ENCODE measurements around the gene LRMDA. TPM values are rescaled to one million over a fixed set of nuclear protein-coding genes. Genes with fewer than 3 reads are reported as not detected.

The LRMDA gene
- total RNA-seq, 4 donors from 2014 or later: 1.5 to 15.7 (median 4.6) TPM

DNA sequence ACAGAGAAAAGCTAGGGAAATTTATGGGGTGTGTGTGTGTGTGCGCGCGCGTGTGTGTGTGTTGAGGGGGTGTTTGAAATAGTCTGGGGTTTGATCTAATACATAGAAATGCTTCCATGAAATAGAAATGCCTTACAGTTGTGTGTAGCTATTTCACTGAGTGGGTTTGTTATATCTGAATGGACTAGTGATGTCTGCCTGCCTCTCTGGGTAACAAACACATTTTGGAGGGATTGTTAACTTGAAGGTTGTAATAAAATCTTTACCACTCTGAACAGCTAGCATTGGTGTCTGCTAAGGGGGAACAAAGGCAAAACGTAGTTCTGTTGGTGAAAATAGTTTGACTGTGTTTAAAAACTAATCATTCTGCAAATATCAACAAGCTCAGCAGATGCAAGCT is 509.3 kb downstream of the LRMDA start:
- Histone ChIP-seq H3K36me3 (no peaks in the 10 kb centered on the region), H3K27ac (no peak overlapping the region), H3K4me1 (no peaks in the 10 kb centered on the region), H3K27me3 (no peaks in the 10 kb centered on the region), H3K4me3 (no peak overlapping the region), H3K9me3 (no peaks in the 10 kb centered on the region)
- no peak for TF ChIP-seq POLR2A (IDR thresholded peaks at IDR 0.05)
- TF ChIP-seq, protein P1, sequence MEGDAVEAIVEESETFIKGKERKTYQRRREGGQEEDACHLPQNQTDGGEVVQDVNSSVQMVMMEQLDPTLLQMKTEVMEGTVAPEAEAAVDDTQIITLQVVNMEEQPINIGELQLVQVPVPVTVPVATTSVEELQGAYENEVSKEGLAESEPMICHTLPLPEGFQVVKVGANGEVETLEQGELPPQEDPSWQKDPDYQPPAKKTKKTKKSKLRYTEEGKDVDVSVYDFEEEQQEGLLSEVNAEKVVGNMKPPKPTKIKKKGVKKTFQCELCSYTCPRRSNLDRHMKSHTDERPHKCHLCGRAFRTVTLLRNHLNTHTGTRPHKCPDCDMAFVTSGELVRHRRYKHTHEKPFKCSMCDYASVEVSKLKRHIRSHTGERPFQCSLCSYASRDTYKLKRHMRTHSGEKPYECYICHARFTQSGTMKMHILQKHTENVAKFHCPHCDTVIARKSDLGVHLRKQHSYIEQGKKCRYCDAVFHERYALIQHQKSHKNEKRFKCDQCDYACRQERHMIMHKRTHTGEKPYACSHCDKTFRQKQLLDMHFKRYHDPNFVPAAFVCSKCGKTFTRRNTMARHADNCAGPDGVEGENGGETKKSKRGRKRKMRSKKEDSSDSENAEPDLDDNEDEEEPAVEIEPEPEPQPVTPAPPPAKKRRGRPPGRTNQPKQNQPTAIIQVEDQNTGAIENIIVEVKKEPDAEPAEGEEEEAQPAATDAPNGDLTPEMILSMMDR (IDR thresholded peaks at IDR 0.05): no peak
- DNase-seq: no peak
- intact Hi-C loops (cut with DNase I; ENCODE audit: low total_unique reads): no loop called here

DNA sequence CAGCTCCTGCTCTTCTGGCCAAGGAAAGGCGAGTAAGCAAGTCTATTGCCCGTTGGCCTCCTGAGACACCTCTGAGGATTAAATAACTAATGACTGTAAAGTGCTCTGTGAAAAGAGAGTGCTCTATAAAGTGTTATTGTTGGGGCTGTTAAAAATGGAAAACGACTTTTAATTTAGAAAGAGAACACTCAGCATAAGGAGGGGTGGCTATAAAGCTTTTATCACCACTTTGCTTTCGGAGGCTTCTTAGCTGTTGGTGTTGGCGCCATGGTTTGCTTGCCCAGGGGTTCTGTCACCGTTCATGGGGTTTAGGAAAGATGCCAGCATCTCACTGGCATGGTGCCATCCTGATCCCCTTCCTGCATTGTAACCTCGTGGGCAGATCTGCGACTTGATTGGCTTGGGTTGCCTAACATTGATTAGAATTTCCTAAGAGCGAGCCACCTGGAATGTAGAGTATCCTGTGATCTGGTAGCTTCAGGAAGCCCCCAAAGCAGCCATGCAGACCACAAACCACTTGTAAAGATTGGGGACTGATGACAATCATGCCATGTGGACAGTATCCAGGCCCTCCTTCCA is 509.9 kb downstream of the LRMDA start:
- Histone ChIP-seq H3K27me3 (no peaks in the 10 kb centered on the region), H3K27ac (no peak overlapping the region), H3K4me3 (no peak overlapping the region), H3K9me3 (no peaks in the 10 kb centered on the region), H3K36me3 (no peaks in the 10 kb centered on the region), H3K4me1 (no peaks in the 10 kb centered on the region)
- no peak for DNase-seq
- intact Hi-C loops (cut with DNase I; ENCODE audit: low total_unique reads): no loop called here
- TF ChIP-seq POLR2A (IDR thresholded peaks at IDR 0.05): no peak
- TF ChIP-seq, protein P1 (IDR thresholded peaks at IDR 0.05): no peak

GRCh38 chr10:75944061-75944460 is 512.6 kb downstream of the LRMDA start:
- no peak for TF ChIP-seq POLR2A (IDR thresholded peaks at IDR 0.05)
- TF ChIP-seq, protein P1 (IDR thresholded peaks at IDR 0.05): no peak
- no peaks in the 10 kb centered on the region for H3K36me3 ChIP-seq
- no peak overlapping the region for H3K4me3 ChIP-seq
- intact Hi-C loops (cut with DNase I; ENCODE audit: low total_unique reads): no loop called here
- no peaks in the 10 kb centered on the region for H3K4me1 ChIP-seq
- no peak overlapping the region for H3K27ac ChIP-seq
- H3K9me3 ChIP-seq: no peaks in the 10 kb centered on the region
- DNase-seq: no peak
- no peaks in the 10 kb centered on the region for H3K27me3 ChIP-seq

DNA sequence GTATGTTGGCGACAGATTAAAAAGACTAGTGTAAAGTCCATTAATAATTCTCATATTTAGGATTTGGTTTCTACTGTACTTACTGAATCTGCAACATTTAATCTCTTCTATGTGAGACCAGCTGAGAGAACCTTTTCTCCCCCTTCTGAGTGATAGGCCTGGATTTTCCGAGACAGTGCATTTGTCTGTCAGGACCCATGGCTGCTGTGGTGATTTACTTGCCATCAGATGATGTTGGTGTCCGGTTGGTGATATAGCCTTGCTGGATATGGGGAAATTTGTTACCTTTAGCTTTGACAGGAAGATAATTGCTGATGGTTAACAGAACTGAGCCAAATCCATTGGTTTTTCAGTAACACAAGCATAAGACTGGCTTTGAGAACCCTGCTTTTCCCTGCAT is 517.2 kb downstream of the LRMDA start:
- no peaks in the 10 kb centered on the region for H3K36me3 ChIP-seq
- no peaks in the 10 kb centered on the region for H3K27me3 ChIP-seq
- intact Hi-C loops (cut with DNase I; ENCODE audit: low total_unique reads): no loop called here
- H3K4me3 ChIP-seq: no peak overlapping the region
- H3K4me1 ChIP-seq: no peaks in the 10 kb centered on the region
- DNase-seq: no peak
- no peaks in the 10 kb centered on the region for H3K9me3 ChIP-seq
- H3K27ac ChIP-seq: no peak overlapping the region
- TF ChIP-seq, protein P1 (IDR thresholded peaks at IDR 0.05): no peak
- TF ChIP-seq POLR2A (IDR thresholded peaks at IDR 0.05): no peak

DNA sequence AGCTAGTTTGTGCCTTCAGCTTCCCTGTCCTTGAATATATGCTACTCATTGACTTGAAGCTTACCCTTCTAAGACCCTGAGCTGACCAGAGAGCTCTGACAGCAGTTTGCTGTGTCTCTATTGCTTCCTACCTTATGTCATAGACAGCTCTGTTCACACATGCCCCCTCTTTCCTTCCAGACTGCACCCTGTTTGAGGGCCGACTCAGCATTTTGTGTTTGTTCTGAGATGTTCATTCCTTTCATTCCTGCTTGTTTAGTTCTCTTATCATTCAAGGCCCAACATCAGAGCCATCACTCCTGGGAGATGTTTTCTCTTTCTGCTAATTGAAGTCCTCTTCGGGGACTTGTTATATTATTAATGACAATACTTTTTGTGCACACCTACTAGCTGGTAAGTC is 518.9 kb downstream of the LRMDA start:
- TF ChIP-seq, protein P1 (IDR thresholded peaks at IDR 0.05): no peak
- no peak for TF ChIP-seq POLR2A (IDR thresholded peaks at IDR 0.05)
- DNase-seq: no peak

More for the DNA sequence above, 518.9 kb downstream of the LRMDA start:
- intact Hi-C loops (cut with DNase I; ENCODE audit: low total_unique reads): no loop called here
- Histone ChIP-seq H3K36me3 (no peaks in the 10 kb centered on the region), H3K27me3 (no peaks in the 10 kb centered on the region), H3K27ac (no peak overlapping the region), H3K4me1 (no peaks in the 10 kb centered on the region), H3K9me3 (no peaks in the 10 kb centered on the region), H3K4me3 (no peak overlapping the region)
